Measurements from ENCODE around the gene LARGE1.

GRCh38 chr22:33903012-33903411 is 17.3 kb downstream of the LARGE1 start:
- no peak for TF ChIP-seq CTCF (IDR thresholded peaks at IDR 0.05; ENCODE audit: low read length)
- no peak for TF ChIP-seq EZH2 (IDR thresholded peaks at IDR 0.05; ENCODE audit: borderline replicate concordance, low read length)
